Left lung (tissue), 10 donors: ENCODE results near the gene FHIT. TPM values are rescaled to one million over a fixed set of nuclear protein-coding genes. Genes with fewer than 3 reads are reported as not detected.

ENCODE experiments used
- ATAC-seq: fragments of 200-7000 bp; cut with Tn5 transposase; one replicate; pipeline ENCODE4 v1.9.1; 2020; ENCODE audit warnings: moderate library complexity
- DNase-seq, 4 donors: peaks; one replicate each; pipeline ENCODE4 v3.0.0-alpha.2; 2013 to 2020
- H3K27ac ChIP-seq, 2 donors: fragments of 200-600 bp; sonication (generic) in 1 of 2; one replicate each; pipeline versions ENCODE4 v1.5.0 to v1.8.0; 2020 to 2021
- H3K27me3 ChIP-seq, 2 donors: fragments of 200-600 bp; sonication (generic) in 1 of 2; one replicate each; pipeline versions ENCODE4 v1.5.0 to v1.8.0; 2020 to 2021
- H3K36me3 ChIP-seq, 2 donors: fragments of 200-600 bp; sonication (generic) in 1 of 2; one replicate each; pipeline versions ENCODE4 v1.5.0 to v1.8.0; 2020 to 2021
- H3K4me1 ChIP-seq, 2 donors: fragments of 200-600 bp; one replicate each; pipeline ENCODE4 v1.8.0; 2021
- H3K4me3 ChIP-seq, 2 donors: fragments of 200-600 bp; sonication (generic) in 1 of 2; one replicate each; pipeline versions ENCODE4 v1.5.0 to v1.8.0; 2020 to 2021; ENCODE audit warnings: mild to moderate bottlenecking in 1 of 2
- H3K9me3 ChIP-seq, 2 donors: fragments of 200-600 bp; sonication (generic) in 1 of 2; one replicate each; pipeline versions ENCODE4 v1.5.0 to v1.8.0; 2020 to 2021
- CTCF ChIP-seq, 2 donors: fragments of 200-600 bp; sonication (generic) in 1 of 2; IDR thresholded peaks; one replicate each; pipeline versions ENCODE4 v1.5.0 to v1.8.0; 2021; ENCODE audit warnings: antibody characterized with exemption in 2 of 2
- intact Hi-C, 2 donors: fragments of 100-400 bp; cut with DNase I; formaldehyde crosslinking; loops; one replicate each; pipeline versions ENCODE4 v1.11.2 to v1.14.2; 2022
- polyA plus RNA-seq, 6 donors: library from polyadenylated mRNA; unstranded; fragments of 120-200 nt; gene quantifications; one replicate each; pipeline ENCODE4 v1.2.1, GENCODE V29; 2013; ENCODE audit not compliant: insufficient read length in 6 of 6
- total RNA-seq, 2 donors: library from RNA; stranded (reverse); fragmentation: NEBNext Ultra II Directional; extraction: Animal tissue kit (Norgen Biotek cat#: 25700); gene quantifications; one replicate each; pipeline ENCODE4 v1.2.1, GENCODE V29; 2021
- donor health status: DM: no; HTN: yes; CAD: no.
- donor health status: DM: no; HTN: no; CAD: no.

FHIT gene
- total and polyA plus RNA-seq, 8 donors: 8.5 to 16.3 (median 9.7) TPM

GRCh38 chr3:60065227-60065868 is 1185.9 kb downstream of the FHIT start:
- Histone ChIP-seq H3K4me1 (no peaks in the 10 kb centered on the region), H3K36me3 (no peaks in the 10 kb centered on the region), H3K27me3 (no peaks in the 10 kb centered on the region)

GRCh38 chr3:60064210-60065178 is 1186.8 kb downstream of the FHIT start:
- Histone ChIP-seq H3K4me1 (no peaks in the 10 kb centered on the region), H3K27ac (no peak overlapping the region), H3K36me3 (no peaks in the 10 kb centered on the region), H3K4me3 (no peak overlapping the region), H3K9me3 (no peaks in the 10 kb centered on the region), H3K27me3 (no peaks in the 10 kb centered on the region)
- DNase-seq (no peak), ATAC-seq (peak; percentile 62)
- intact Hi-C loops: no loop called here
- TF ChIP-seq CTCF (IDR thresholded peaks at IDR 0.05): no peak

More at GRCh38 chr3:60065227-60065868, 1185.9 kb downstream of the FHIT start:
- ATAC-seq (no peak), DNase-seq (no peak)
- Histone ChIP-seq H3K27ac (no peak overlapping the region), H3K4me3 (no peak overlapping the region), H3K9me3 (no peaks in the 10 kb centered on the region)
- intact Hi-C loops: no loop called here
- TF ChIP-seq CTCF (IDR thresholded peaks at IDR 0.05): no peak

GRCh38 chr3:60056404-60056803 is 1194.8 kb downstream of the FHIT start:
- ATAC-seq: peak; percentile 67
- DNase-seq: no peak
- intact Hi-C loops: no loop called here
- Histone ChIP-seq H3K27me3 (no peaks in the 10 kb centered on the region), H3K27ac (no peak overlapping the region), H3K36me3 (no peaks in the 10 kb centered on the region), H3K4me3 (no peak overlapping the region), H3K4me1 (no peaks in the 10 kb centered on the region), H3K9me3 (peaks cover 0 to 7% of the 10 kb centered on the region in 2 donors)
- TF ChIP-seq CTCF (IDR thresholded peaks at IDR 0.05): no peak

GRCh38 chr3:60055765-60056164 is 1195.5 kb downstream of the FHIT start:
- Histone ChIP-seq H3K4me3 (no peak overlapping the region), H3K9me3 (peaks cover 0 to 7% of the 10 kb centered on the region in 2 donors), H3K27ac (no peak overlapping the region), H3K36me3 (no peaks in the 10 kb centered on the region), H3K4me1 (no peaks in the 10 kb centered on the region), H3K27me3 (no peaks in the 10 kb centered on the region)
- no peak for TF ChIP-seq CTCF (IDR thresholded peaks at IDR 0.05)
- ATAC-seq (peak; percentile 83), DNase-seq (peak in 1 of 4 donors; percentile 23)
- intact Hi-C loops: no loop called here
